OCI-LY3 (cell line): Measurements from ENCODE around the gene HEXIM1.

ENCODE experiments used
- CTCF ChIP-seq: fragments of 200-600, 300-600 bp; sonication (generic); IDR thresholded peaks from 2 replicates; pipeline ENCODE4 v1.5.1; 2014; ENCODE audit warnings: antibody characterized with exemption, low read length, low read depth
- EZH2phosphoT487 ChIP-seq: fragments of 200-600 bp; shearing (Covaris generic); IDR thresholded peaks from 2 replicates; pipeline ENCODE4 v1.6.1; 2018; ENCODE audit warnings: antibody characterized with exemption, mixed run types, low read depth

GRCh38 chr17:45172541-45173286 is 24.4 kb downstream of the HEXIM1 start:
- TF ChIP-seq CTCF, result no peak
- no peak for TF ChIP-seq EZH2phosphoT487
